Liver (tissue), 3 donors: ENCODE data around the gene POLR2H.
A peak's percentile ranks its signal among the peaks of the same experiment; 100 is the strongest.

Experiments
- ATF3 ChIP-seq: IDR thresholded peaks from 2 replicates; pipeline ENCODE4 v1.6.1; 2016; ENCODE audit warnings: antibody characterized with exemption
- CTCF ChIP-seq: fragments of 150-350 bp; IDR thresholded peaks from 2 replicates; pipeline ENCODE4 v1.5.1; 2017; ENCODE audit warnings: improper control_type of control experiment, low read depth, low read length; ENCODE audit not compliant: missing input control
- EGR1 ChIP-seq, 2 donors: IDR thresholded peaks; 2 replicates each; pipeline ENCODE4 v1.6.1; 2016 to 2018; ENCODE audit warnings: antibody characterized with exemption in 2 of 2, low read depth in 2 of 2
- GABPA ChIP-seq, 2 donors: IDR thresholded peaks in 1 of 2; conservative IDR thresholded peaks in 1 of 2; 2 replicates each; pipeline ENCODE4 v1.6.1; 2016; ENCODE audit warnings: antibody characterized with exemption in 2 of 2, mild to moderate bottlenecking in 1 of 2, moderate library complexity in 1 of 2
- HNF4A ChIP-seq, 2 donors: conservative IDR thresholded peaks; 2 replicates each; pipeline ENCODE4 v1.6.1; 2016; ENCODE audit warnings: antibody characterized with exemption in 2 of 2, mild to moderate bottlenecking in 2 of 2
- HNF4G ChIP-seq: IDR thresholded peaks from 2 replicates; pipeline ENCODE4 v1.6.1; 2016; ENCODE audit warnings: antibody characterized with exemption
- JUND ChIP-seq, 2 donors: IDR thresholded peaks; 2 replicates each; pipeline ENCODE4 v1.6.1; 2016; ENCODE audit warnings: antibody characterized with exemption in 2 of 2
- MAX ChIP-seq: IDR thresholded peaks from 2 replicates; pipeline ENCODE4 v1.6.1; 2016; ENCODE audit warnings: antibody characterized with exemption
- RAD21 ChIP-seq, 2 donors: IDR thresholded peaks; 2 replicates each; pipeline ENCODE4 v1.6.1; 2016; ENCODE audit warnings: antibody characterized with exemption in 2 of 2, mild to moderate bottlenecking in 2 of 2
- RXRA ChIP-seq, 2 donors: IDR thresholded peaks; 2 replicates each; pipeline ENCODE4 v1.6.1; 2017 to 2018; ENCODE audit warnings: antibody characterized with exemption in 2 of 2, mild to moderate bottlenecking in 1 of 2
- SP1 ChIP-seq: IDR thresholded peaks from 2 replicates; pipeline ENCODE4 v1.6.1; 2018; ENCODE audit warnings: antibody characterized with exemption, mild to moderate bottlenecking
- TAF1 ChIP-seq: conservative IDR thresholded peaks from 2 replicates; pipeline ENCODE4 v1.6.1; 2016; ENCODE audit warnings: antibody characterized with exemption, mild to moderate bottlenecking
- YY1 ChIP-seq: IDR thresholded peaks from 2 replicates; pipeline ENCODE4 v1.6.1; 2016; ENCODE audit warnings: antibody characterized with exemption, mild to moderate bottlenecking
- TF ChIP-seq, protein P1 (sequence below): IDR thresholded peaks from 2 replicates; pipeline ENCODE4 v1.6.1; 2016; ENCODE audit warnings: antibody characterized with exemption, mild to moderate bottlenecking
- donor health status: healthy.
- donor health status: healthy.

DNA sequence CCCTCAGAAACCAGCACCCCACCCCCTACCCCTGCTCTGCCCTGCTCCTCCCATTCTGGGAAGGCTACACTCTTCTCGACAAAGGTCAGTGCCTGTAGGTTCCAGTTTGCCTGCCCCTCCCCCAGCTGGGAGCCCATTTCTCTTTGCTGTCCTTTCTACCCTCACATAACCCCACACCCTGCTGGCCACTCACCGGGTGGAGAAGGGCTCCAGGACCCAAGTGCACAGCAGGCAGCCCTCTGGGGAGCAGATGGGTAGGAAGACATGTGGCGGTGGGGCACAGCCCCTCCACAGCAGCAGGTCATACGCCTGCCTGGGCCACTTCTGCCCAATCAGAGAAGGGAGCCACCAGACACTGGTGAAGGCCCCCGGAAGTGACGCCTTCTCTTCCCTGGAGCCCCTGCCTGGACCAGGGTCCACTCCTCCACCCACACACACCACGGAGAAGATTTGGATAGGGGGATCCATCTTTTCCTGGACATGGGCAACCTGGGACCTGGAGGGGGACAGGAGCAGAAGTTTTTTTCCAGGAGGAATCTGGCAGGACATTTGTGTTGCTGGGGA lies 16.5 kb downstream of the POLR2H start, which contains the start of gene THPO:
- TF ChIP-seq CTCF (no peak), TAF1 (peak; percentile 78), GABPA (IDR thresholded peaks at IDR 0.05 in 1 of 2, conservative IDR thresholded peaks at IDR 0.05 in 1 of 2) (peak; percentile 73 to 92), EGR1 (IDR thresholded peaks at IDR 0.05; ENCODE audit: low read depth in 2 of 2) (peak; percentile 95 to 99), ATF3 (peak; percentile 51), MAX (peak; percentile 91), YY1 (peak; percentile 86), SP1 (peak; percentile 94), RXRA (IDR thresholded peaks at IDR 0.05) (peak; percentile 95 to 96), HNF4A (conservative IDR thresholded peaks at IDR 0.05) (peak; percentile 74 to 78), JUND (IDR thresholded peaks at IDR 0.05) (peak in 1 of 2 donors; percentile 29), HNF4G (no peak), RAD21 (IDR thresholded peaks at IDR 0.05) (peak; percentile 26)
- TF ChIP-seq, protein P1, sequence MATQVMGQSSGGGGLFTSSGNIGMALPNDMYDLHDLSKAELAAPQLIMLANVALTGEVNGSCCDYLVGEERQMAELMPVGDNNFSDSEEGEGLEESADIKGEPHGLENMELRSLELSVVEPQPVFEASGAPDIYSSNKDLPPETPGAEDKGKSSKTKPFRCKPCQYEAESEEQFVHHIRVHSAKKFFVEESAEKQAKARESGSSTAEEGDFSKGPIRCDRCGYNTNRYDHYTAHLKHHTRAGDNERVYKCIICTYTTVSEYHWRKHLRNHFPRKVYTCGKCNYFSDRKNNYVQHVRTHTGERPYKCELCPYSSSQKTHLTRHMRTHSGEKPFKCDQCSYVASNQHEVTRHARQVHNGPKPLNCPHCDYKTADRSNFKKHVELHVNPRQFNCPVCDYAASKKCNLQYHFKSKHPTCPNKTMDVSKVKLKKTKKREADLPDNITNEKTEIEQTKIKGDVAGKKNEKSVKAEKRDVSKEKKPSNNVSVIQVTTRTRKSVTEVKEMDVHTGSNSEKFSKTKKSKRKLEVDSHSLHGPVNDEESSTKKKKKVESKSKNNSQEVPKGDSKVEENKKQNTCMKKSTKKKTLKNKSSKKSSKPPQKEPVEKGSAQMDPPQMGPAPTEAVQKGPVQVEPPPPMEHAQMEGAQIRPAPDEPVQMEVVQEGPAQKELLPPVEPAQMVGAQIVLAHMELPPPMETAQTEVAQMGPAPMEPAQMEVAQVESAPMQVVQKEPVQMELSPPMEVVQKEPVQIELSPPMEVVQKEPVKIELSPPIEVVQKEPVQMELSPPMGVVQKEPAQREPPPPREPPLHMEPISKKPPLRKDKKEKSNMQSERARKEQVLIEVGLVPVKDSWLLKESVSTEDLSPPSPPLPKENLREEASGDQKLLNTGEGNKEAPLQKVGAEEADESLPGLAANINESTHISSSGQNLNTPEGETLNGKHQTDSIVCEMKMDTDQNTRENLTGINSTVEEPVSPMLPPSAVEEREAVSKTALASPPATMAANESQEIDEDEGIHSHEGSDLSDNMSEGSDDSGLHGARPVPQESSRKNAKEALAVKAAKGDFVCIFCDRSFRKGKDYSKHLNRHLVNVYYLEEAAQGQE, result peak; percentile 88
